ENCODE data around the gene LTBP1. TPM values are rescaled to one million over a fixed set of nuclear protein-coding genes. Genes with fewer than 3 reads are reported as not detected.
A peak's percentile ranks its signal among the peaks of the same experiment; 100 is the strongest.

The LTBP1 gene
- total RNA-seq, 1 donor: 33.7 TPM

DNA sequence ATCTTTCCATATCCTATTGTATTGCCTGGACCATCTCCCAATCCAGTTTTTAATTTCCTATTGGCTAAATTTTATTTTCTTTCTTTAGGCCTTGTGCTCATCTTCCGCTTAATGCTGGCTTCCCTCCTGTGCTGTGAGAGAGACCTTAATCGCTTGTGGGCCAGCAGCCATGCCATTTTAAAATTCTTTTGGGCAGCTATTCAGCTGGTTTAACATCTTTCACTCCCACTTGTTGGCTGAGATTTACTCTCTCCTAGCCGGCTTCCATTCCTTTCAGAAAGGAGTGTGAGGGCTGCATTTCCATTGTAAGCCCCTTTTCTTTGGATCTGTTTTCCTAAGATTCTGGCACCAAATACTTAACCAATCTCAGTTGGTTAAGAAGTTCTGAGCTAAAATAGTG lies 388.8 kb downstream of the LTBP1 start:
- DNase-seq (ENCODE audit: low read depth): no peak
- no peak overlapping the region for H3K4me3 ChIP-seq (ENCODE audit: low read depth, low read length)
- TF ChIP-seq, protein P1, sequence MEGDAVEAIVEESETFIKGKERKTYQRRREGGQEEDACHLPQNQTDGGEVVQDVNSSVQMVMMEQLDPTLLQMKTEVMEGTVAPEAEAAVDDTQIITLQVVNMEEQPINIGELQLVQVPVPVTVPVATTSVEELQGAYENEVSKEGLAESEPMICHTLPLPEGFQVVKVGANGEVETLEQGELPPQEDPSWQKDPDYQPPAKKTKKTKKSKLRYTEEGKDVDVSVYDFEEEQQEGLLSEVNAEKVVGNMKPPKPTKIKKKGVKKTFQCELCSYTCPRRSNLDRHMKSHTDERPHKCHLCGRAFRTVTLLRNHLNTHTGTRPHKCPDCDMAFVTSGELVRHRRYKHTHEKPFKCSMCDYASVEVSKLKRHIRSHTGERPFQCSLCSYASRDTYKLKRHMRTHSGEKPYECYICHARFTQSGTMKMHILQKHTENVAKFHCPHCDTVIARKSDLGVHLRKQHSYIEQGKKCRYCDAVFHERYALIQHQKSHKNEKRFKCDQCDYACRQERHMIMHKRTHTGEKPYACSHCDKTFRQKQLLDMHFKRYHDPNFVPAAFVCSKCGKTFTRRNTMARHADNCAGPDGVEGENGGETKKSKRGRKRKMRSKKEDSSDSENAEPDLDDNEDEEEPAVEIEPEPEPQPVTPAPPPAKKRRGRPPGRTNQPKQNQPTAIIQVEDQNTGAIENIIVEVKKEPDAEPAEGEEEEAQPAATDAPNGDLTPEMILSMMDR (IDR thresholded peaks at IDR 0.05; ENCODE audit: insufficient read depth, low read depth, low read length): no peak

DNA sequence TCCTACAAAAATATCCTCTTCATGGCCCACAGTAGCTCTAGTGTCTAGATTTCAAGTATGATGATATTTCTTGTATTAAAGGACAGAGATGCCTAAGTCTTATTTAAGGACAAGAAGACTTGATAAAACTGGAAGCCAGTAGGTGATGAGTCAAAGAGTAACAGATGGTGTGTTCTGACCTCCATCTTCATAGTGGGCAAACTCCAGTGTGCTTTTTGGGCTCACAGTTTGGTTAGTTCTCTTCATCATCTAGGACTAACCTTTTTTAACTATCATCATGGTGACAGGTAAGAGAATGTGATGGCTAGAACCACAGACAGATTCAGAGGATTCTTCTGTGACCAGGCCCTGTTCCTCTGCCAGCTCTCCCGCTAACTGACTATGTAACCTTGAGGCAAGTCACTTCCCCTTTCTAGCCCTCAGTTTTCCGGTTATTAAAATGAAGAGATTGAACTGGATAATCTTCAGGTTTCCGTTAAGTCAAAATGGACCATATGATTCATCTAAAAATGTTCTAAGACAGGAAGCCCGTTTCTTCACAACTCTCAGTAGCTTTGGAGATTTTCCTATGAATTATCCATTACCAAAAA lies 389.4 kb downstream of the LTBP1 start:
- no peak for DNase-seq (ENCODE audit: low read depth)
- no peak overlapping the region for H3K4me3 ChIP-seq (ENCODE audit: low read depth, low read length)
- TF ChIP-seq, protein P1 (IDR thresholded peaks at IDR 0.05; ENCODE audit: insufficient read depth, low read depth, low read length): no peak

DNA sequence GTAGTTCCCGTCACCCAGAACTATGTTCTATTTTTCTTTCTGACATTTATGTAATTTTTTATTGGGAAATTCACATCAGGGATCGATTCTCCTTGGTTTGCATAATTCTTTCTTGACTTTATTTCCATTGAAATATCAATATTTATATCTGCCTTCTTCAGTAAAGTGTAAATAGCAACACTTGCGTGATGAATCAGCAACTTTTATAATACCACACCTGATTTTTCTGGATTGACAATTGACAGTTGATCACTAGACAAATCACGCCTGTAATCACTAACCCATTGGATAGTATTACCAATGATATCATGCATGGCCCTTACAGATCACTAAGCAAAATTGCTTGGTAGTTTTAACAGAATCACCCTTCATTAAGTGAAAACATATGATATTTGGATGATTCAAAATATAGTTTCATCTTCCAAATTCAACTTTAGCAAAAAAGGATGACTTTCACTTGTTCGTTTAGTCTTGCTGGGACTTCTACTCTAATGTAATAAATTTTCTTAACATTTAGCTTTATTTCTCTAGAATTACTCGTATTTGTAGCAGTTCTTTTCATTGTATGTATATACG lies 390.7 kb downstream of the LTBP1 start:
- H3K4me3 ChIP-seq (ENCODE audit: low read depth, low read length): no peak overlapping the region
- TF ChIP-seq, protein P1 (IDR thresholded peaks at IDR 0.05; ENCODE audit: insufficient read depth, low read depth, low read length): no peak
- no peak for DNase-seq (ENCODE audit: low read depth)

DNA sequence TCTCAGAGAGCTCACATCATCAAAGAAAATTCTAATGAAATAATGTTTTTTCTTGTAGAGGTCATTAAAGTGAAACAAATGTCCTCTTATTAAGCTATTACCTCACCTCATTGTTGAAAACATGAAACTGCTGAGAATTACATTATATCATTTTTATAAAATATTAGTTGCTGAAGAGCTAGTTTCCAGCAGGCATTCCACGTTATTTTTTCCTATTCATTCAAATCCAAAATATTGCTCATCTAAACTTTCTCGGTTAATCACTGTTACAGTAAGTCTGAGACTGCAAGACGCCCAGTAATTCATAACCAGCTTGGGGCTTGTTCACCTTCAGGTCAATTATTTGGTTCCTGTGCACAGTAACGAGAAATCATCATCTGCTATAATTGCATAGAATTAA lies 391.2 kb downstream of the LTBP1 start:
- TF ChIP-seq, protein P1 (IDR thresholded peaks at IDR 0.05; ENCODE audit: insufficient read depth, low read depth, low read length): no peak

DNA sequence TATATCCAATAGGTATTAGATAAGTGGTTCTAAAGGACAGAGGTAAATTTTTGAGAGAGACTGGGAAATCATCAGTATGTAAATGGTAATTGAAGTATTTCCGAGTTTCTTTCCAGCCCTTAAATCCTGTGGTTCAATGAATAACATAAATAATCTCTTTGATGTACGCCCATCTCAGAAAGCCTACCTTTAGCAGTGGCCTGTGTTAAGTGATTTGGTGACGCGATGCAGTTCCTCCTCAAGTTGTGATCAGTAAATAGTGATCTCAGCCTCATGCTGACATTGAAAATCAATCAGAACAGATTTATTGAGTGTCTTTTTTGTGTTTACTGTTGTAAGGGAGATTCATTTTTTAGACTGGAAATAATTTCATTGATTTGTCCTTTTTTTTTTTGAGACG lies 392.5 kb downstream of the LTBP1 start:
- TF ChIP-seq, protein P1 (IDR thresholded peaks at IDR 0.05; ENCODE audit: insufficient read depth, low read depth, low read length): no peak
- no peak overlapping the region for H3K4me3 ChIP-seq (ENCODE audit: low read depth, low read length)
- no peak for DNase-seq (ENCODE audit: low read depth)

More for the DNA sequence above, 391.2 kb downstream of the LTBP1 start:
- DNase-seq (ENCODE audit: low read depth): no peak
- H3K4me3 ChIP-seq (ENCODE audit: low read depth, low read length): no peak overlapping the region

DNA sequence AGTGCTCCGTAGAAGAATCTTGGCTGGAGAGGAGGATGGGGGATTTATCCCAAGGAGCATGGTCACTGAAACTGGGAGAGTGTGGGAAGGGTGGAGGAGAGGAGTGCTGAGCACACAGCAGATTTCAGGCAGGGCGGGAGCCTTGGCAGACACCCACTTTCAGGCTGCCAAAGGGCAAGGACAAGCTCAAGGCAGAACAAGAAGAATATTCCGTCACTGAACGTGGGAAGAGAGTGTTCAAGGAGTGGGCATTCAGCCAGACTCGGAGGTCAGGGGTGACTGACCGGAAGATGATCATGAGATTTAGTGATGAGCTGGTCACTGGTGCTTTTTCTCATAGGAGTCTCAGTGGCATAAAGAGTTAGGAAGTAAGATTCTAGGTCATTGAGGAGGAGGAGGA lies 393.5 kb downstream of the LTBP1 start:
- no peak overlapping the region for H3K4me3 ChIP-seq (ENCODE audit: low read depth, low read length)
- DNase-seq (ENCODE audit: low read depth): peak; percentile 72
- TF ChIP-seq, protein P1 (IDR thresholded peaks at IDR 0.05; ENCODE audit: insufficient read depth, low read depth, low read length): no peak

DNA sequence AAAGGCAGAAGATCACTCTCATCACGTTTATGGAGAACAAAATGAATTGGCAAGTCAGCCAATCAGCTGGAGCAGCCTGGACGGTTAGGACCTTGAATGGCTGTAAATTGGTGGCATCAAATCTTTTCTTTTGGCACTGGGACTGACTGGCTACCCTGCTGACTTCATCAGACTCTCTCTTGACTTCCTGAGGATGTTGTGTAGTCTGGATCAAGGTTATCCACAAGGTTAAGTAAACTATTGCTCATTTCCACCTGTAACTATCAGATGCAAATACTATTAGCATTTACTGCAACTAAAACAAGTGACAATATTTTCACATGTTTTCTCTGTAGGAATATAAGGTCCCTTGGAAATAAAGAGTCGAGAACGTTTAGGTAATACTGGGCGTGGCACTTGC lies 395.4 kb downstream of the LTBP1 start:
- no peak overlapping the region for H3K4me3 ChIP-seq (ENCODE audit: low read depth, low read length)
- TF ChIP-seq, protein P1 (IDR thresholded peaks at IDR 0.05; ENCODE audit: insufficient read depth, low read depth, low read length): no peak
- DNase-seq (ENCODE audit: low read depth): no peak
